Activated CD4-positive, alpha-beta memory T cell treated with anti-CD3 and anti-CD28 coated beads, Interleukin-2, amount 10 ng/mL, durations not matched to agents 7 days and 5 days (primary cell): ENCODE results near the gene NRCAM. TPM values are rescaled to one million over a fixed set of nuclear protein-coding genes. Genes with fewer than 3 reads are reported as not detected.

Experiments used
- CTCF ChIA-PET: fragments of 350-600 bp; sonication (Branson Sonifier 250); formaldehyde crosslinking; loops from one replicate; lab custom pipeline; 2021; ENCODE audit warnings: antibody characterized with exemption, inconsistent platforms; lab: Charles Lee
- POLR2A ChIA-PET: fragments of 350-600 bp; sonication (Branson Sonifier 250); formaldehyde crosslinking; loops from one replicate; lab custom pipeline; 2021; ENCODE audit warnings: antibody characterized with exemption; lab: Charles Lee
- DNase-seq: peaks from one replicate; pipeline ENCODE4 v3.0.0-alpha.2; 2020
- H3K27ac Mint-ChIP-seq: one replicate; pipeline ENCODE4 v1.8.0; 2021; ENCODE audit warnings: mild to moderate bottlenecking, mixed read lengths
- H3K27me3 Mint-ChIP-seq: one replicate; pipeline ENCODE4 v1.8.0; 2021; ENCODE audit warnings: mixed read lengths
- H3K36me3 Mint-ChIP-seq: one replicate; pipeline ENCODE4 v1.8.0; 2021; ENCODE audit warnings: low read depth, mixed read lengths
- H3K4me1 Mint-ChIP-seq: one replicate; pipeline ENCODE4 v1.8.0; 2021; ENCODE audit warnings: mixed read lengths
- H3K4me3 Mint-ChIP-seq: one replicate; pipeline ENCODE4 v1.8.0; 2021; ENCODE audit warnings: mild to moderate bottlenecking, mixed read lengths
- H3K9me3 Mint-ChIP-seq: one replicate; pipeline ENCODE4 v1.8.0; 2021; ENCODE audit warnings: mixed read lengths
- total RNA-seq, 2 experiments: library from RNA; stranded (reverse); gene quantifications; one replicate each; pipeline ENCODE4 v1.2.3, GENCODE V29; 2021

NRCAM gene
- total RNA-seq, 2 experiments from 2014 or later, result not detected

DNA sequence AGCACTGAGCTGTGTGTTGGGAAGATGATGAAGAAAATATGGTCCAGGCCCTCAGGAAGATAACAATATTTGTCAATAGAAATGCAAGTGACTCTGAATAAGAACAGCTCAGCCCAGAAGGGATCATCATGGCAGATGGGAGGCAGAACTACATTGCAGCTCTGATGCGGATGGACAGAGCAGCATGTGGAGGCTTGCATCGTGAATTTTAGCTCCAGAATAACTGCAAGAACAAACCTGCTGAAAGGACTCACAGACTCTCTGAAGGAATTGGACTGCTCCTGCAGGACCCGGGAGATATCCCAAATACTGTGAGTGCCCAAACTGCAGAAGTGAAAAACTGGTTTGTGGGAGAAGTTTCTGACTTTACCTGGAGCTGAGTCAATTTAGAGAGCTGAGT, 245.4 kb downstream of the NRCAM start:
- ChIA-PET POLR2A (no interaction called here), CTCF (no interaction called here)
- Mint-ChIP-seq H3K36me3 (no peaks in the 10 kb centered on the region), H3K9me3 (no peaks in the 10 kb centered on the region), H3K27me3 (peaks cover 8% of the 10 kb centered on the region), H3K27ac (no peak overlapping the region), H3K4me3 (no peak overlapping the region), H3K4me1 (no peaks in the 10 kb centered on the region)
- no peak for DNase-seq

DNA sequence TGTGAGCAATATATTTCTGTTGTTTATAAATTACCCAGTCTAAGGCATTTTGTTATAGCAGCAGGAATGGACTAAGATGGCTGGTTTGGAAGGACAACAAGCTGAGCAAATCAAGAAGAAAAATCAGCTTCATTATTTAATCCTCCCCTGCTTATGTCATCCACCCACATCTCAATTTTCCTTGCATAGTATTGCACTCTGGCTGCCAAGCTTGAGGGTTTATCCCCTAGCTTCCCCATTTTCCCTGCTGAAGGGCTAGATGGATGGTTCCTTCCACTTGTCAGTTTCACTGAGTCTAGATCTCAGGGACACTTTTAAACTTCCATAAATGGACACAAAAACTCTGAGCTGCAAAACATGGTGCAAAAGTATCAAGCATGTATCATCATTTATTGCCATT, 250.9 kb downstream of the NRCAM start:
- no peak for DNase-seq
- no peaks in the 10 kb centered on the region for H3K4me1 Mint-ChIP-seq
- CTCF ChIA-PET, result no interaction called here
- no peaks in the 10 kb centered on the region for H3K9me3 Mint-ChIP-seq
- POLR2A ChIA-PET, result no interaction called here
- peaks cover 13% of the 10 kb centered on the region for H3K27me3 Mint-ChIP-seq
- no peaks in the 10 kb centered on the region for H3K36me3 Mint-ChIP-seq
- no peak overlapping the region for H3K4me3 Mint-ChIP-seq
- H3K27ac Mint-ChIP-seq, result no peak overlapping the region

DNA sequence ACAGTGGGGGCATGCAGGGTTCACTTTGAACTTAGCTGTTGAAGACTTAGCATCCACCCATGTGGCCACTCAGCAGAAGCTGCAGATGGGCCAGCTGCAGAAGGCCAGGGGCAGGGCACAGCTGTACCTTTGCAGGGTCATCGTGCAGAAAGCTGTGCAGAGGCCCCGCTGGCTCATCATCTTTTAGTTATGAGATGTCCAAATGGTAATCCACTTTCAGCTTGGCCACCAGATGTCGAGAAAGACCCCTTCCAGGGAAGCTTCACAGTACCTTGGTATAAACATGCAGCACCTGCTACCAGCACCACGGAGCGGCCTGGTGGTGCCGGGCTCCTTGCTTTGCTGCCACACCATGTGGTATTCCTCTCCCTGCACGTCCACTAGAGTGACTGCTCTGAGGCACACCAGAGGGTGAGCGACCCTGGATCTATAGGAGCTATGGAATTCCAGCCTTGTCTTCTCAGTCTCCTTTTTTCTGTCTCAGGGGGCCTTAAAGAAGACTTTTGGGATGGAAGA, 251.9 kb downstream of the NRCAM start:
- no peaks in the 10 kb centered on the region for H3K36me3 Mint-ChIP-seq
- H3K27me3 Mint-ChIP-seq, result peaks cover 13% of the 10 kb centered on the region
- ChIA-PET CTCF (no interaction called here), POLR2A (no interaction called here)
- no peaks in the 10 kb centered on the region for H3K9me3 Mint-ChIP-seq
- no peaks in the 10 kb centered on the region for H3K4me1 Mint-ChIP-seq
- no peak overlapping the region for H3K4me3 Mint-ChIP-seq
- DNase-seq, result no peak
- H3K27ac Mint-ChIP-seq, result no peak overlapping the region

DNA sequence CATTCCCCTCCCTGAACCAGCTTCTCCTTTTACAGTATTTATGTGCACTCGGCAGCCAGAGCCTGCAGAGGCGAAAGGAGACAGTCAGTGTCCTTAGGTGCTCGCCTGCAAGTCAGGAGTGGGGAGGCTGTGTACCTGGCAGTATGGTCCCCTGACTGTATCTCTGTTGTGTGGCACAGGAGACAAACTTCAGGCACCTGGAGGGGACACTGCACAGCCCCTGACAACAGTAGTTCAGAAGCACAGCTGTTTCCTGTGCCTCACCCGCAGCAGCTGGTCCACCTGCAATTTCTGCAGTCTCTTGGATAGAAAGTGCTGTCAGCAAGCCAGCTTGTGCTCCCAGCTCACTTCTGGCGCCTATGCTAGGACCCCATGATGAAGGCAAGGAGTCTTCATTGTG, 252.7 kb downstream of the NRCAM start:
- Mint-ChIP-seq H3K9me3 (no peaks in the 10 kb centered on the region), H3K27me3 (peaks cover 13% of the 10 kb centered on the region), H3K27ac (no peak overlapping the region), H3K4me1 (no peaks in the 10 kb centered on the region), H3K36me3 (no peaks in the 10 kb centered on the region), H3K4me3 (no peak overlapping the region)
- CTCF ChIA-PET, result no interaction called here
- no peak for DNase-seq
- POLR2A ChIA-PET, result no interaction called here

DNA sequence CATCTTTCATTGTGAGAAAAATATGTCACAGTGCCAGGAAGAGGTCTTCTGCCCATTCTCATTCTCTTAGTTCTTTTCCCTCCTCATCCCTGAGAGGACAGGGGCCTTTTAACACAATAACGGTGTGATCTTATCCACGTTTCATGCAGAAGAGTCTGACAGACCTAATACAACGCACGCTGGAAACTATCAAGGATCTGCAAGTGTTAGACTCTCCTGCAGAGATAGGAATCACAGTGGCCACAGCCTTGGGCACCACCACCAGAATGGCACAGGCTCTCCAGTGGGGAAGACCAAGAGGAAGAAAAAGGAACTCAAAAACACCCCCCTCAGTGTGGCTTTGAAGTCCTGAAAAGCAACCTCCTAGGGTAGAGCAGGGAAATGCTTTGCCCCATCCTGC, 253.5 kb downstream of the NRCAM start:
- Mint-ChIP-seq H3K27me3 (peaks cover 11% of the 10 kb centered on the region), H3K27ac (no peak overlapping the region), H3K9me3 (no peaks in the 10 kb centered on the region), H3K4me3 (no peak overlapping the region), H3K4me1 (no peaks in the 10 kb centered on the region), H3K36me3 (no peaks in the 10 kb centered on the region)
- DNase-seq, result no peak
- CTCF ChIA-PET, result no interaction called here
- POLR2A ChIA-PET, result no interaction called here

DNA sequence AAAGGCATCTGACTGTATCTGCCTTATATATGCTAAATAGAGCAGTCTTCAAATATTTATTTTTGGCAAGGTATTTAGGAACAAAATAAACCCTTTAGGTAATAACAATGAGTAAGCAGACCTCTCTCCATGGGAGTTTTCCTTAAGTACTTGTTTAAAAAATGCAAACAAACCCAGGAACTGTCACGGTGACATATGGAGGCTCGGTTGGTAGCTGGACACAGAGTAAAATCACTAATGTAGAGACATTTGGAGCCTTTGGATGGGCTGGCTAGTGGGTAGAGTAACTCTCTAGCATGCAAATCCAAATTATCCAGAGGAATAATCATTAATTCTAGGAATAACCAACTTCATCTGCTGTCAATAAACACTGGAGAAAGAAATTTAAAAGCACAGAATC, 254.5 kb downstream of the NRCAM start:
- Mint-ChIP-seq H3K9me3 (no peaks in the 10 kb centered on the region), H3K27me3 (peaks cover 11% of the 10 kb centered on the region), H3K36me3 (no peaks in the 10 kb centered on the region), H3K27ac (no peak overlapping the region), H3K4me3 (no peak overlapping the region), H3K4me1 (no peaks in the 10 kb centered on the region)
- ChIA-PET POLR2A (no interaction called here), CTCF (no interaction called here)
- no peak for DNase-seq

DNA sequence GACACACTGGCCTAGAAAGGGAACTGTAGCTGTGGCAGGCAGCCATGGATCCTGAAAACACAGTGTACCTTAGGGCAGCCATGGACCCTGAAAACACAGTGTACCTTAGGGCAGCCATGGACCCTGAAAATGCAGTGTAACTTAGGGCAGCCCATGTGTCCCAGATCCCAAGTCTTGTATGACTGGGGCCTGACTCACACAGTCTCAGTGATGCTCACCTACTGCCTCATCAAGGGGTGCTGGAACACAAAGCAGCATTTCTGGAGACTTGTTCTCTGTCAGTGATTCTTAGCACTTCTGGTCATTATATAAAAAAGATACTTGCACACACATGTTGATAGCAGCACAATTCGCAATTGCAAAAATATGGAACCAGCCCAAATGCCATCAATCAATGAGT, 255.9 kb downstream of the NRCAM start:
- H3K27me3 Mint-ChIP-seq, result peaks cover 15% of the 10 kb centered on the region
- H3K27ac Mint-ChIP-seq, result no peak overlapping the region
- DNase-seq, result no peak
- H3K4me3 Mint-ChIP-seq, result no peak overlapping the region
- ChIA-PET POLR2A (no interaction called here), CTCF (no interaction called here)
- H3K4me1 Mint-ChIP-seq, result no peaks in the 10 kb centered on the region
- H3K9me3 Mint-ChIP-seq, result no peaks in the 10 kb centered on the region
- H3K36me3 Mint-ChIP-seq, result no peaks in the 10 kb centered on the region

DNA sequence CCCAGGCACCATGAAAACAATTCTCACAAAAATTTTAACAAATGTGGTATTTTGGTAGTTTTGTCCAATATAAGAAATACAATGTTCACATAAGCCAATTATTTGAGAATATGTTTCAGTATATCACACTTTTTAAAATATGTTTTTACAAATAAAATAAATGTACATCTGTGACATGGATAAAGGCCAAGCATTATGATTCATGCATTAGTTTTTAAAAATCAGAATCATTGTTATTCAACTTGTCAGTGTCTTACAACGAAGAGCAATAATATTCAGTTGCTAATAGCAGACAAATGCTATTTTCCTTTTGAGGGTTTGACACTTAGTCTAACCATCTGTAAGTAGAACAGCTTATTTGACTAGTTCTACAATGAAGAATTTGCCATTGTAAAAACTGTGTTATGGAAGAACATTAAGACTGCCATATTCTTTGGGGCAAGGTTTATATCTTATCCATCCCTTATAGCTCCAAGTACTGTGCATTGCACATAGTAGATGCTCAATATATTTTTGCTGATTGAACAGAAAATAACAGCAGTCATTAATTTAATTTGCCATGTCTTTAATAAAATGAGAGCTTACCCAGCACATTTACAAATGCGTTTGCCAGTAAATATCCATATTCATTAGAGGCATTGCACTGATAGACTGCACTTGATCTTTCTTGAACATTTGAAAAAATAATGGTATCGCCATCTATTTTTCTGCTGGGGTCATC, 258.7 kb downstream of the NRCAM start:
- Mint-ChIP-seq H3K4me1 (no peaks in the 10 kb centered on the region), H3K9me3 (no peaks in the 10 kb centered on the region), H3K36me3 (no peaks in the 10 kb centered on the region), H3K4me3 (no peak overlapping the region), H3K27me3 (peaks cover 8% of the 10 kb centered on the region), H3K27ac (no peak overlapping the region)
- ChIA-PET CTCF (no interaction called here), POLR2A (no interaction called here)
- no peak for DNase-seq

DNA sequence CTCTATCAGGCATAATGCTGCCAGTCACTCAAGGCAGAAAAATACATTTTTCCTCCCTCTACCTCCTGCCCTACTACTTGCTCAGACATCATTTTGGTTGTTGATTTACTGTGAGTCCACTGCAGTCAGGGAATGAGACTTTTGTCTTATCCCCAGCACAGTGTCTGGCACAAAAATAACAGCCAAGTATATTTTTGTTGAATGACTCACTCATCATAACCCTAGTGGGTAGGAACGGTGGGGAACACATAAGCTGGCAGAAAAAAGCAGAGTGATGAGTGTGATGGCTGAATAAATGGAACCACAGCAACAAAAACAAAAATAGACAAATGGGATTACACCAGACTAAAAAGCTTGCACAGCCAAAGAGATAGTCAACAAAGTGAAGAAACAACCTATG, 260.2 kb downstream of the NRCAM start:
- ChIA-PET POLR2A (no interaction called here), CTCF (no interaction called here)
- Mint-ChIP-seq H3K27me3 (peaks cover 8% of the 10 kb centered on the region), H3K4me1 (no peaks in the 10 kb centered on the region), H3K4me3 (no peak overlapping the region), H3K27ac (no peak overlapping the region), H3K36me3 (no peaks in the 10 kb centered on the region), H3K9me3 (no peaks in the 10 kb centered on the region)
- no peak for DNase-seq

DNA sequence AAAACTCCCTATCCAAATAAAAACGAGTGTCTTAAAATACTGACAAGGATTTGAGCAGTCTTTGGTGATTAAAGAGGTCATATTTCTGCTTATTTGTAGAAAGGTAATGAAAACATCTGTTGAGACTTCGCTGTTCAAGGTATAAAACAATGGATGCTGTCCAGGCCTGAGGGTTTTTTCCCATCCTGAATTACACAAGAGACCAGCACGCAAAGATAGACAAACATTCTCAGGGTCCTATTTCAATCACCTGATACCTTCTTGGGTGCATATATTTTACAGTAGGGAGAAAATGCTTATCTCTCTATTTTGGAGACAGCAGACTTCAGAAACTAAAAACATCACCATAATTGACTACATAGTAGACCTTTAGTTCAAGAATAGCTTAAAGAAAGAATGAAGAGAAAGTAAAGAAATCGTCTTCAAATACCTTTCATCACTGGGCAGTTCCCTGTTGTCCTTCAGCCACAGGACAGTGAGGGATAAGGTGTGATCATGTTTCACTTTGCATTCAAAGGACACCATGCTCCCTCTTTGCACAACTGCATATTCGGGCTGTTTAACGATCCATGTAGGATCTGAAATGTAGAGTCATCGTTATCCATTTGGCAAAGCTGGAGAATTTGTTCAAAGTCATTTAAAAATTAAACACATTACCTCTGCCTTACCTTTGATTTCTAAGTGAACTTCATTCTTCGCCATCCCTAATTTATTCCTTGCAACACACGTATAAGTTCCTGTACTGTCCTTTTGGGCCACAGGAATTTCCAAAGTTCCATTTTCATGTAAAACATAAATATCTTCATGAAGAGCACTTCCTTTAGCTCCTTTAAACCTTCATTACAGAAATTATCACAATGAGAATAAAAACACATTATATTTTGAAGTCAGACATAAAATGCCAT, 262.4 kb downstream of the NRCAM start:
- H3K27ac Mint-ChIP-seq, result no peak overlapping the region
- H3K4me1 Mint-ChIP-seq, result no peaks in the 10 kb centered on the region
- no peak overlapping the region for H3K4me3 Mint-ChIP-seq
- ChIA-PET POLR2A (no interaction called here), CTCF (no interaction called here)
- no peak for DNase-seq
- H3K9me3 Mint-ChIP-seq, result no peaks in the 10 kb centered on the region
- H3K36me3 Mint-ChIP-seq, result no peaks in the 10 kb centered on the region
- H3K27me3 Mint-ChIP-seq, result peaks cover 6% of the 10 kb centered on the region

DNA sequence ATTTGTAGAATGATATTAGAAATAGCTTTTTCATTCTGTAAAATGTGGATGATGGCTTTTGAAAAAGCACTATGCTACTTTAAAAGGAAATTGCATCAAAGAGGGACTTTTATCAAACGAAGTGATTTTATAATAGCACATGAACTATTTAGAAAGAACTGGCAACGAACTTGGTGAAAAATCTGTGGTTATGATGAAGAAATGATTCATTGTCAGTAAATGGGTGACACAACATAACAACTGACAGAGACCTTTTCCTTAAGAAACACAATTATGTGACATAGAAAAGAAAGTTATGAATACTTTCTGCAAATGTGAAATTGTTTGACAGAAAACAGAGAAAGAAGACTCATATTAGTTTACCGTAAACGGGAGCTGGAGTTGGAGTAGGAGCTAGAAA, 265.3 kb downstream of the NRCAM start:
- Mint-ChIP-seq H3K27ac (no peak overlapping the region), H3K27me3 (peaks cover under 1% of the 10 kb centered on the region), H3K4me3 (no peak overlapping the region), H3K4me1 (no peaks in the 10 kb centered on the region), H3K36me3 (no peaks in the 10 kb centered on the region), H3K9me3 (no peaks in the 10 kb centered on the region)
- CTCF ChIA-PET, result no interaction called here
- no peak for DNase-seq
- POLR2A ChIA-PET, result no interaction called here

DNA sequence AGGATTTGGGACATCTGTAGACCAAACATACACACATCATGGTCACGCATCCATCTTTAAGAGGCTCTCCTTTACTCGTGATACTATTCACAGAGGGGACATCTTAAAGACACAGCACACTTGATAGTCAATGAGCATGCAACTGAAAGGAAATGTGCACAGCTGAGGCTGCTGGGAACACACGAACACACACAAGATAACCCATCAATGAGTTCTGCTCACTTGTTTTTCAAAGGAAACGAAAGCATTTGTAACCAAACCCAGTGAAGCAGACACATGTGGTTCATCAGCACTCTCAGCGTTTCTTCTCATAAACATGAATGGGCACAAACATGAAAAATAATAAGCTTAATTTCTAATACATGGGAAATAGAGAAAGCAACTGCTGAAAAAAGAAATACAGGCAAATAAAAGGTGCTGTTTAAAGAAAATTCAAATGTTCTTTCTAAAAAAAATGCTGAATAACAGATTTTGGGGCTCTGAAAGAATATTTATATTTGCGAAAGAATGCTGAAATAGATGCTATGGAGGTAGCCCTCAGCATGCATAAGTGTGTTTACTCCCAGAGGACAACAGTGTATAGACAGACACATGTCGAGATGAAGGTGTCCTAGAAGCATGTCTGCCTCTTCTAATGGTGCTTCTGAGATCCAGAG, 266.4 kb downstream of the NRCAM start:
- no peak for DNase-seq
- H3K4me3 Mint-ChIP-seq, result no peak overlapping the region
- no peak overlapping the region for H3K27ac Mint-ChIP-seq
- H3K27me3 Mint-ChIP-seq, result no peaks in the 10 kb centered on the region
- CTCF ChIA-PET, result interaction anchor here (0.8 to 1.3 kb wide), 2 partner anchors 307 to 309 kb away, joined by 3 to 4 read pairs; no protein-coding TSS in a partner anchor
- H3K9me3 Mint-ChIP-seq, result no peaks in the 10 kb centered on the region
- H3K36me3 Mint-ChIP-seq, result no peaks in the 10 kb centered on the region
- no peaks in the 10 kb centered on the region for H3K4me1 Mint-ChIP-seq
- POLR2A ChIA-PET, result no interaction called here

DNA sequence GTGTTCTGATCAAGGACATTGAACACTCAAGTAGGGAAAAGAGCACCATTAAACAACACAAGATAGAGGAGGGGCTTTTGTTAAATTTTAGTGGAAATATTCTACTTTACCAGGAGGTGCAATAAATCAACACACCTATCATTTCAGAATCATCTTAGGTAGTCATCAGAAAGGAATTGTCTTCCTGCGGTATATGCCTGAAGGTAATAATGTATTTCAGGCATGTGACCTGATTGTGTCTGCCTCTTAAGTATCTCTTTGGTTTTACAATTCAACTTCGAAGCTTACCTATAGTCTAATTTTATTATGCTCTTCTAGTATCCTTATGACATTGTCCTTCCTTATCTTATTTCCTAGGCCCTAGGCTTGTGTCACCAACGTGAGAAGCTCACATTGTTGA, 267.5 kb downstream of the NRCAM start:
- Mint-ChIP-seq H3K4me3 (no peak overlapping the region), H3K27me3 (no peaks in the 10 kb centered on the region), H3K4me1 (no peaks in the 10 kb centered on the region), H3K27ac (no peak overlapping the region), H3K9me3 (no peaks in the 10 kb centered on the region), H3K36me3 (no peaks in the 10 kb centered on the region)
- no peak for DNase-seq
- ChIA-PET CTCF (interaction anchor here (0.8 to 1.3 kb wide), 2 partner anchors 309 to 310 kb away, joined by 3 to 4 read pairs; no protein-coding TSS in a partner anchor), POLR2A (no interaction called here)
